Measurements from ENCODE around the gene VN1R5.

Gene VN1R5

GRCh38 chr1:247299723-247300381 is 44.0 kb downstream of the VN1R5 start:
- TF ChIP-seq, protein P1, sequence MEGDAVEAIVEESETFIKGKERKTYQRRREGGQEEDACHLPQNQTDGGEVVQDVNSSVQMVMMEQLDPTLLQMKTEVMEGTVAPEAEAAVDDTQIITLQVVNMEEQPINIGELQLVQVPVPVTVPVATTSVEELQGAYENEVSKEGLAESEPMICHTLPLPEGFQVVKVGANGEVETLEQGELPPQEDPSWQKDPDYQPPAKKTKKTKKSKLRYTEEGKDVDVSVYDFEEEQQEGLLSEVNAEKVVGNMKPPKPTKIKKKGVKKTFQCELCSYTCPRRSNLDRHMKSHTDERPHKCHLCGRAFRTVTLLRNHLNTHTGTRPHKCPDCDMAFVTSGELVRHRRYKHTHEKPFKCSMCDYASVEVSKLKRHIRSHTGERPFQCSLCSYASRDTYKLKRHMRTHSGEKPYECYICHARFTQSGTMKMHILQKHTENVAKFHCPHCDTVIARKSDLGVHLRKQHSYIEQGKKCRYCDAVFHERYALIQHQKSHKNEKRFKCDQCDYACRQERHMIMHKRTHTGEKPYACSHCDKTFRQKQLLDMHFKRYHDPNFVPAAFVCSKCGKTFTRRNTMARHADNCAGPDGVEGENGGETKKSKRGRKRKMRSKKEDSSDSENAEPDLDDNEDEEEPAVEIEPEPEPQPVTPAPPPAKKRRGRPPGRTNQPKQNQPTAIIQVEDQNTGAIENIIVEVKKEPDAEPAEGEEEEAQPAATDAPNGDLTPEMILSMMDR (conservative IDR thresholded peaks at IDR 0.05; ENCODE audit: low read depth, low read length): no peak
- DNase-seq (ENCODE audit: low read depth): no peak
- no peak overlapping the region for H3K4me3 ChIP-seq (ENCODE audit: low read depth, low read length)

GRCh38 chr1:247300491-247301175 is 44.8 kb downstream of the VN1R5 start:
- no peak overlapping the region for H3K4me3 ChIP-seq (ENCODE audit: low read depth, low read length)
- no peak for DNase-seq (ENCODE audit: low read depth)
- TF ChIP-seq, protein P1 (conservative IDR thresholded peaks at IDR 0.05; ENCODE audit: low read depth, low read length): no peak

DNA sequence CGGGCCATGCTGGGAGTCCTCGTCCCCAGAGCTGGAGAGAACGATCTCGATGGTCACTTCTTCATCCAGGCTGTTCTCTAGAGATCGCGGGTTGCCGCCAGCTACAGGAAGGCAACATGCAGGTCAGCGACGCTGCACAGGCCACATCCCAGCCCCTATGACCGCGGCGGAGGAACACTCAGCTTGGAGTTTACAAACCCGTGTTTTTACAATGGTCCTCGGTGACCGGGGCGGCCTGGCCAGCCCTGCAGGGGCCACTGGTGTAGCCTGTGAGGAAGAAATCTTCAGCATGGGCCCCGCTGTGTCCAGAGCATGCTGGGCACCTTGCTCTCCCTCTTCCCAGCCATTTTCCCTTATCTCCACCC is 45.3 kb downstream of the VN1R5 start:
- TF ChIP-seq, protein P1 (conservative IDR thresholded peaks at IDR 0.05; ENCODE audit: low read depth, low read length): no peak

GRCh38 chr1:247303216-247303615 is 47.3 kb downstream of the VN1R5 start:
- H3K4me3 ChIP-seq (ENCODE audit: low read depth, low read length): no peak overlapping the region
- TF ChIP-seq, protein P1 (conservative IDR thresholded peaks at IDR 0.05; ENCODE audit: low read depth, low read length): no peak
- DNase-seq (ENCODE audit: low read depth): no peak

More for the DNA sequence above, 45.3 kb downstream of the VN1R5 start:
- no peak for DNase-seq (ENCODE audit: low read depth)
- H3K4me3 ChIP-seq (ENCODE audit: low read depth, low read length): no peak overlapping the region

DNA sequence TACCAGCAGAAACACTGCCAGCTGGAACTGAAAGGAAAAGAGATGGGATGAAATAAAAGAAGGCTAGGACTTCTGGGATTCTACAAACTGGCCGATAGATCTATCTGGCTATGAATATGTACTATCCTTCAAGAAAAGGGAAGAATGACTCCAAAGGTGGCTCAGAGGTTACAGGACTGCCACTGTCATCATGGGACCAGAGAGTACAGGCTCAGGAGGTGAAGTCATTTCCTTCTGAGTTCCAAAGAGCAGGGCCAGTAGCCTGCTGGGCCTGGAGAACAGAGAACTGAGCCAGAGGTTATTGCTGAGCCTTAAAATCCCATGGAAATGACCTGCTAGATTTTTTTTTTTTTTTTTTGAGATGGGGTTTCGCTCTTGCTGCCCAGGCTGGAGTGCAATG is 48.2 kb downstream of the VN1R5 start:
- no peak overlapping the region for H3K4me3 ChIP-seq (ENCODE audit: low read depth, low read length)
- TF ChIP-seq, protein P1 (conservative IDR thresholded peaks at IDR 0.05; ENCODE audit: low read depth, low read length): no peak

More for the DNA sequence above, 48.2 kb downstream of the VN1R5 start:
- no peak for DNase-seq (ENCODE audit: low read depth)

Data from choroid plexus epithelial cell (primary cell).